PC-9 (cell line): Measurements from ENCODE around the gene TMEM233. TPM values are rescaled to one million over a fixed set of nuclear protein-coding genes. Genes with fewer than 3 reads are reported as not detected.

Experiments
- BruUV-seq: library from RNA; stranded (reverse); fragments of 400-500 nt; replicated peaks from 2 replicates; lab custom pipeline; 2021; lab: Mats Ljungman, UMichigan
- CTCF ChIA-PET: fragments of 300-600 bp; sonication (Branson Sonifier 250); formaldehyde crosslinking; loops from one replicate; lab custom pipeline; 2022; ENCODE audit warnings: antibody characterized with exemption; lab: Charles Lee
- POLR2A ChIA-PET: fragments of 300-600 bp; sonication (Branson Sonifier 250); formaldehyde crosslinking; loops from one replicate; lab custom pipeline; 2022; ENCODE audit warnings: antibody characterized with exemption; ENCODE audit not compliant: unreplicated experiment; lab: Charles Lee
- DNase-seq, 2 experiments: peaks; one replicate each; pipeline versions ENCODE4 v3.0.0 to v3.0.0-alpha.2; 2015 to 2022; ENCODE audit warnings: mixed read lengths in 1 of 2
- H2AFZ ChIP-seq: fragments of 200-600 bp; sonication (generic); 2 replicates; pipeline ENCODE4 v1.8.1; 2017; ENCODE audit warnings: antibody characterized with exemption
- H3F3A ChIP-seq: fragments of 200-600 bp; sonication (generic); 2 replicates; pipeline ENCODE4 v1.8.1; 2017; ENCODE audit warnings: antibody characterized with exemption, mild to moderate bottlenecking, low read depth; ENCODE audit not compliant: insufficient read depth
- H3K27ac ChIP-seq: fragments of 200-600 bp; sonication (generic); 2 replicates; pipeline ENCODE4 v1.6.1; 2016; ENCODE audit warnings: mixed run types
- H3K27me3 ChIP-seq: fragments of 200-600 bp; sonication (generic); 2 replicates; pipeline ENCODE4 v1.6.1; 2016; ENCODE audit warnings: low read depth, mixed run types; ENCODE audit not compliant: insufficient read depth
- H3K36me3 ChIP-seq: fragments of 200-600 bp; sonication (generic); 2 replicates; pipeline ENCODE4 v1.6.1; 2016; ENCODE audit warnings: low read depth, mixed run types
- H3K4me1 ChIP-seq: fragments of 200-600 bp; sonication (generic); replicated peaks from 2 replicates; pipeline ENCODE4 v1.6.1; 2016; ENCODE audit warnings: mixed run types; ENCODE audit not compliant: insufficient read depth
- H3K4me2 ChIP-seq: fragments of 200-600 bp; sonication (generic); 2 replicates; pipeline ENCODE4 v1.6.1; 2017; ENCODE audit warnings: mixed run types
- H3K4me3 ChIP-seq: fragments of 200-600 bp; sonication (generic); 2 replicates; pipeline ENCODE4 v1.6.1; 2016; ENCODE audit warnings: mixed run types
- H3K79me2 ChIP-seq: fragments of 200-600 bp; sonication (generic); 2 replicates; pipeline ENCODE4 v1.6.1; 2017; ENCODE audit warnings: low read depth, mixed run types
- H3K9me2 ChIP-seq: fragments of 200-600 bp; sonication (generic); 2 replicates; pipeline ENCODE4 v1.8.1; 2017; ENCODE audit warnings: mild to moderate bottlenecking; ENCODE audit not compliant: insufficient read depth
- H3K9me3 ChIP-seq: fragments of 200-600 bp; sonication (generic); 2 replicates; pipeline ENCODE4 v1.8.1; 2016; ENCODE audit warnings: low read depth; ENCODE audit not compliant: insufficient read depth
- H4K20me1 ChIP-seq: fragments of 200-600 bp; sonication (generic); 2 replicates; pipeline ENCODE4 v1.8.1; 2017; ENCODE audit not compliant: insufficient read depth
- CTCF ChIP-seq: fragments of 200-600 bp; sonication (generic); conservative IDR thresholded peaks from 2 replicates; pipeline ENCODE4 v1.6.1; 2017; ENCODE audit warnings: mixed run types, antibody characterized with exemption, mild to moderate bottlenecking, moderate library complexity
- EZH2 ChIP-seq: fragments of 200-600 bp; sonication (generic); IDR thresholded peaks from 2 replicates; pipeline ENCODE4 v1.8.0; 2017; ENCODE audit warnings: antibody characterized with exemption, low read depth
- intact Hi-C: fragments of 100-400 bp; cut with micrococcal nuclease; formaldehyde crosslinking; loops from one replicate; pipeline ENCODE4 v1.10.0; 2022; ENCODE audit not compliant: unreplicated experiment
- total RNA-seq: library from RNA; stranded (reverse); gene quantifications from 2 replicates; pipeline ENCODE4 v1.2.3, GENCODE V29; 2021

Gene TMEM233
- total RNA-seq, 1 experiment from 2014 or later = not detected

GRCh38 chr12:119691202-119691810 is 97.7 kb downstream of the TMEM233 start:
- H3K79me2 ChIP-seq = no peaks in the 10 kb centered on the region
- no peaks in the 10 kb centered on the region for H4K20me1 ChIP-seq
- H3K9me2 ChIP-seq = no peaks in the 10 kb centered on the region
- no peak overlapping the region for H2AFZ ChIP-seq
- no peaks in the 10 kb centered on the region for H3F3A ChIP-seq
- H3K27ac ChIP-seq = no peak overlapping the region
- no peak overlapping the region for H3K4me2 ChIP-seq
- H3K36me3 ChIP-seq = no peaks in the 10 kb centered on the region
- DNase-seq = no peak
- TF ChIP-seq EZH2 (no peak), CTCF (no peak)
- no peaks in the 10 kb centered on the region for H3K4me1 ChIP-seq
- no peaks in the 10 kb centered on the region for H3K9me3 ChIP-seq
- no TSS peak for BruUV-seq
- no peak overlapping the region for H3K4me3 ChIP-seq
- H3K27me3 ChIP-seq = no peaks in the 10 kb centered on the region
- intact Hi-C loops = no loop called here
- ChIA-PET POLR2A (no interaction called here), CTCF (no interaction called here)

- no peaks in the 10 kb centered on the region for H4K20me1 ChIP-seq
- intact Hi-C loops = no loop called here
- H3F3A ChIP-seq = no peaks in the 10 kb centered on the region
- no peak overlapping the region for H3K4me2 ChIP-seq
- no peak overlapping the region for H3K27ac ChIP-seq
- no peaks in the 10 kb centered on the region for H3K27me3 ChIP-seq
- H2AFZ ChIP-seq = no peak overlapping the region
- no peaks in the 10 kb centered on the region for H3K79me2 ChIP-seq
- no peaks in the 10 kb centered on the region for H3K36me3 ChIP-seq
- no peak overlapping the region for H3K4me3 ChIP-seq
- no peaks in the 10 kb centered on the region for H3K9me3 ChIP-seq
- BruUV-seq = no TSS peak
- ChIA-PET CTCF (no interaction called here), POLR2A (no interaction called here)
- no peaks in the 10 kb centered on the region for H3K4me1 ChIP-seq
- H3K9me2 ChIP-seq = no peaks in the 10 kb centered on the region
- no peak for TF ChIP-seq EZH2
- no peak for TF ChIP-seq CTCF
- no peak for DNase-seq
These were observed 98.8 kb downstream of the TMEM233 start for GRCh38 chr12:119692410-119692809.

Other genes starting within 250 kb of the TMEM233 start
- 24.8 and 30.0 TPM in 2 replicates for gene PRKAB1, start 74.4 kb downstream of the TMEM233 start, total RNA-seq